Hematopoietic multipotent progenitor cell treated with erythropoietin and hydrocortisone succinate and interleukin-3 and kit ligand, for 15 days (in vitro differentiated cells): ENCODE measurements around the gene DUSP1.

Experiments
- DNase-seq: peaks from one replicate; pipeline ENCODE4 v3.0.0-alpha.2; 2015; ENCODE audit warnings: low spot score

DUSP1 gene

DNA sequence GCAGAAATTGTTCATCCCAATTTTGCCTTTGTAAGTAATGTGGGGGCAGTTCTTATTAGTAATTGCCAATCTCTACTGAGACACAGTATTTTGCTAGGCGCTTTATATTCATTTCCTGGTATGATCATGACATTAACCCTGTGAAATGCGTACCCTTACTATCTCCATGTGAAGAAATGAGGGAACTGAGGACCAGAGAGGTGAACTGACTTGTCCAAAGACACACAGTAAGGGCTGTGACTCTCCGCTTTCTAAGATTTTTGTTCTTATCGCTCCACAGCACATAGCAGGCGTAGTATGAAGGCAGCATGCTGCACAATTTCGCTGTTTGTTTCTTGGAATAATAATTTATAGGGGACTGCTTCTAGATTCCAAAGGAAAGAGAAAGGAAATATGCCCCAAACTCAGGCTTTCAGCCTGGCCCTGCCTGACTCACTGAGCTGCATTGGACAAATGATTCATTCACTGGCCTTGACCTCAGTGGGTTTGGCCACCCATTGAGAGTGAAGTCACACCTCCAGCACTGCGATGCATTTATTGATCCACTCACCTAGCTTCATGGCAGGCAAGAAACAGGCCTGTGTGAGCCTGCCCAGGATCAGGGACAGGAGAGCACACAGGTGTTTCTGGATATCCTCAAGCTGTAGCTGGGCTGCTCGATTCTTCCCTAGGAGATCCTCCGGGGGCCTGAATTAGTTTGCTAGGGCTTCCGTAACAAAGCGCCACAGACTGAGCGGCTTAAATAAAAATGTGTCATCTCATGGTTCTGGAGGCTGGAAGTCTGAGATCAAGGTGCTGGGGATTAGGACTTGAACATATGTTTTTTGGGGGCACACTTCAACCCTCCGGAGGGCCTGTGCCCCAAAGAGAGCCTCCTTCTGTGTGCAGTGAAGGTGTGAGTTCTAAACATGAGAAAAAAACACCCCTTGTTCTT lies 7.2 kb upstream of the DUSP1 start:
- DNase-seq: peak; percentile 66

DNA sequence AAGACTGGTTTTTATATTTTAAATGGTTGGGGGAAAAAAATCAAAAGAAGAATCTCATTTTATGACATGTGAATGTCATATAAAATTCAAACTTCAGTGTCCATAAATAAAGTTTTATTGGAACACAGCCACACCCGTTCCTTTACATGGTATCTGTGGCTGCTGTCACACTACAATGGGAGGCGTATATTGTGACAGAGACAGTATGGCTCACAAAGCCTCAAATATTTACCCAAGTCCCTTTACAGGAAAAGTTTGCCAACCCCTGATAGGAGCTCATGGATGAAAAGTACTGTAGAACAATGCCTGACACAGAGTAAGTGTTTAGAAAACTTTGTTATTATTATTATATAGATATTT lies 5.2 kb upstream of the DUSP1 start:
- DNase-seq: no peak

DNA sequence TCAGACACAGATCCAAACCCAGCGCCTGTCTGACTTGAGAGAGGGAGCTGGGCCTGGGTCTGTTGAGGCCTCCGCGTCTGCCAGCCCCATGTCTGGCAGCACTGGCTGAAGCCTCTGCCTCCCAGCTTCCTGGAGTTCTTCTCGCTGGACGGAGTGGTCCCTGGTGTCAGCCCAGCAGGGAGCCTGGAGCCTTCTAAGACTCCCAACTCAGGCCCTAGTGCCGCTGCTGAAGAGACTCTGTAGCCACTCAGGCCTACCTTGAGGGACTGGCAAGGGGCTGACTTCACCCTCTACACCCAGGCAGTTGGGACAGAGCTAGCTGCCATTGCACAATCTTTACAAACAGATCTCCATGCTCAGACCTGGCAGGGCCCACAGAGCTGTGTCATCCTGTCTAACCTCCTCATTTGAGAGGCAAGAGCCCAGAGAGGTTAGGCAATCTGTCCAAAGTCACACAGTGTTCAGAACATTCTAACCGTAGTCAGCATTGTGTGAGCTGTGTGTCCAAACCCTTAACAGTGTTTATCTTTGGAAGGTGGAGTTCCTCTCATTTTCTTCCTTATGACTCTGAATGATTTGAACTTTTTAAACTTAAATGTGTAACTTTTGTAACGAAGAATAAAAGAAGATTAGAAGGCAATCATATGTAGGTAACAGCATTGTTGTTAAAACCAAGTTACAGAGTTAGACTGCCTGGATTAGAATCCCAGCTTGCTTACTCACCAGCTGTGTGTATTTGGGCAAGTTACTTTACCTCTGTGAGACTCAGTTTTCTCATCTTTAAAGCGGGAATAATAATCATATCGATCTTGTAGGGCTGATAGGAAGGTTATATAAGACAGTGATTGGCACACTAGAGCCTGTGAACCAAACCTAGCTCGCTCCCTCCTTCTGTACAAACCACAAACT lies 4.6 kb upstream of the DUSP1 start:
- peak; percentile 84 for DNase-seq

DNA sequence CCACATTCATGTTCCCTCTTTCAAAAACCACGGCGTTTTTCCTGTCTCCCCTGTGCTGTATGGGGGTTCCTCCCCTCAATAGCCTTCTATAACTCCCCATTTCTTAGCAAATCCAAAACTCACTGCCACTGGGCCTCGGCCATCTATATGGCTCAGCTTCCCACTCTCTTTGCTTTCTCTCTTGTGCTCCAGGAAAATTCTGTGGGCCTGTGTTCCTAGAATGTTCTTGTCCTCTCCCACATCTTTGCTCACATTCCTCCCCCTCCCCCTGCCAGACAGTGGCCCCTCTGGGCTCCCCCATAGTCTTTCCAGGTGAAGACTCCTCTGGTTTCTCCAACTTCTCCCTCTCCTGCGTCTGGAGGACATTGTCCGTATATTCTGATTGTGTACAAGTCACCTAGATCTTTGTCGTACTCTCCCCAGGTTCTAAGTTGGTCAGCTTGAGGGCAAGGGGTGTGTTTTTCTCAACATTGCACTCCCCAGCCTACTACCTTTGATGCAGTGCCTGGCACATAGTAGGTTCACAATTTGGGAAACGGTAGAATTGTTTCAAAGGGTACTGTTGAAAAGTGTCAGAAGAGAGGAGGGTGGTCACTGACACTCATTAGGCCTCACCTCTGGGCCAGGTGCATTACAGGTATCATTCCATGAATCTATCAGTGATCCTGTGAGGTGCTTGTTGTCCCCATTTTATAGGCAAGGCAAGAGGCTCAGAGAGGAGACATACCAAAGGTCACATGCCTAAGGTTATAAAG lies 3.7 kb upstream of the DUSP1 start:
- no peak for DNase-seq

DNA sequence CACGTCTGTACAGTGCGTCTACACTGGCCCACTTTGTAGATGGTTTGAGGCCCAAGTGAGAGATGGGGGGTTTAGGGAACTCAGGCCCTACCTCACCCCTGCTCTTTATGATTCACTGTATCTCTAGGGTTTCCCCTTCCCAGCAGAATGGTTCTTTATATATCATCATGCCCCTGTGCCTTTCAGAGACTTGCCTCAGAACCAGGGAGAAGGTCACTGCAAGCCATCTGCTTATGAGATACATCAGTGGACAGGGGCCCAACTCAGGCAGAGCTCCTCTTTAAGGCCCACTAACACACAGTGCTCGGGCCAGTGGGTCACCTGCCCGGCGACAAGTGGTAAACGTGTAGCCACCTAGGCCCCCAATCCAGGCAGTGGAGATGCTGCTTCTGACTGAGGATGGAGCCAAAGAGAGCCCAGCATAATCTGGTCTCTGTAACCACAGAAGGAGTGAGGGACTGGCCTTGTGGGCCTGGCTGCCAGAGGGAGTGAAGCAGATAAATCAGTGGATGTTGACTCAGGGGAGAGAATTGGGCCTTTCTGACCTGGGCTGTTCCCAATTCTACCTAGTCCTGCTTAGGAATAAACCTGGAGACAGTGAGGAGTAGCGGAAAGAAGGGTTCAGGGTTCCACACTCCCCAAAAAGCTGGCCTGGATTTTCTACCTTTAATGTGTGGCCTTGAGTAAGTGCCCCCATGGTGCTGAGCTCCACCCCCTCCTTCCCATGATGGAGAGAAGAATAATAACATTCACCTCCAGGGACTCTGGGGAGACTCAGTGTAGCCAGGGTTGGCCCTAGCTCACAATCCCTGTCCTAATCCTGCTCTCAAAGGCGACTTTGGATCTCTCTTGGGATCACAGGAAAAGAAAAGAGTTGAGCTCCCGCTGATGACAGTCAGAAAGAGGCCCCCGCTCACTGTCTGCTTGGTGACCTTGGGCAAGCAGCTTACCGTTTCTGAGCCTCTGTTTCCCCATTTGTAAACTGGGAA lies 2.8 kb upstream of the DUSP1 start:
- peak; percentile 55 for DNase-seq

DNA sequence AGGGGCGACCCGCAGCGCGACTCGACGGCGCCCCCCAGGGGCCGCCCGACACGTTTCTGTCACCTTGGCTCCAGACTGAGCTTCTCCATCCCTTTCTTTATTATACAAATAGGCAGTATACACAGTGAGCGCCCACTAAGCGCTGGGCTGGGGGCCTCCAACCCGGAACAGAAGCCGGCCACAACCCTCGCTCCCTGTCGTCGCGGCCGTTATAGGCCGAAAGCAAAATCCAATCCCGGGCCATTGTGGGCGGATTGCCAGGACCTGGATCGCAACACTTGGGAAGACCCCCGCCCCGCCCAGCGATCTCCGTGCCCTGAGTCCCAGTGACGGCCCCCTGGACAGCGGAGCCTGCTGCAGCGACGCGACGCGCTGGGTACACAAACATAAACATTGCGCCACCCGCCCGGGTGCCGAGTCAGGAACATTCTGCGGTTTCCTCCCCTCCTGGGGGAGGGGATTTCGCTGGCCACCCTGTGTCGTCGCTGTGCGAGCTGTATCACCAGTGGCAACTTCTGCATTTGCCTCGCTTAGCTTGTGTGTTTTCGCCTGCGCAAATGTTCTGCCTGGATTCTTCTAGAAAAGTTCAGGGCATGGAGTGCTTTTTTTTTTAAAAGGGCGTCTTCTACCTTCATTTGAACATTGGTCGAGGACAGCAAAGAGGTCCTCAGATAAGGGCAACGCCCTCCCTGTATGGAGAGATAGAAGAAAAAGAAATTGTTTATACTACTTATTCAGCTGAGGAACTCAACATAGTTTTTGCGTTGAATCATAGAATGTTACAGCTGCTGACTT lies 1.3 kb upstream of the DUSP1 start:
- peak; percentile 94 for DNase-seq

DNA sequence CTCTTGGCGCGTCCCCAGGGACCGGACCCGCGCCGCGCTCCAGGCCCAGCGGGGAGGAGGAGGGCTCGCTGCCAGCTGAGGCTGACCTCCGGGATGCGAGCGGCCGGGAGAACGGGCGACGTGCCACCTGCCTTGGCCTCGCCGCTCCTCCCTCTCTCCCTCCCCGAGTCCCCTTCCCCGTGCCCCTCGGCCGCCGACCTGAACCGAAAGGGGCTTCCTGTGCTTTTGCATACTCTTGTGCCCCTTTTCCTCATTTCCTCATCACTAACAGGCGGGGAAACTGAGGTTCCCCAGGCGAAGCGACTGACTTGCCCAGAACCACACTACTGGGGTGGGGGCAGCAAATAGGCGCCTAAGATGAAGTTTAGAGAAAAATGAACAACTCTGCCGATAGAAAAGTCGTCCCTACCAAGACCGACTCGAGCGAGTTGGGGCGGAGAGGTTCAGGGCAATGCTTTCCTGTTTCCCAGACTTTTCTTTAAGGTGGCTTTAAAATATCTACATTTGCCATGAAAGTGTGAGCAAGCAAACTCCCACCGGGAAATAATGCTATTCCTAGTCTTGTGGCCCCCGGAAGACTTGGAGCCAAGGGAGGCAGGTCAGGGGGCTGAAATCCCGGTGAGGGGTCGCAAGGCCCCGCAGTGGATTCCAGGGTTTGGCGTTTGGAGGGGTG lies 580 bp upstream of the DUSP1 start:
- peak; percentile 61 for DNase-seq

DNA sequence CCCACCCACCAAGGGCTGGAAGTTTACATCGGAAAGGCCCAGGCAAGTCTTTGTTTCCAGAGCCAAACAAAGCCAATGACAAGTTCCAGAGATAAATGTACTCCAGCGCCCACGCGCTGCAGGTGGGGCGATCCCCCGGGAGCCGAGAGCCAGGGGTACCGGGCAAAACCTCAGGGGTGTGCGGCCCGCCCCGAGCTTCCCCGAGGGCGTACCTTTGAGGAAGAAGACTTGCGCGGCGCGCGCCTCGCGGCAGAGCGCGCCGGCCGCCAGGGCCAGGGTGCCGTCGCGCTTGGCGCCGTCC lies 671 bp downstream of the DUSP1 start:
- DNase-seq: no peak

DNA sequence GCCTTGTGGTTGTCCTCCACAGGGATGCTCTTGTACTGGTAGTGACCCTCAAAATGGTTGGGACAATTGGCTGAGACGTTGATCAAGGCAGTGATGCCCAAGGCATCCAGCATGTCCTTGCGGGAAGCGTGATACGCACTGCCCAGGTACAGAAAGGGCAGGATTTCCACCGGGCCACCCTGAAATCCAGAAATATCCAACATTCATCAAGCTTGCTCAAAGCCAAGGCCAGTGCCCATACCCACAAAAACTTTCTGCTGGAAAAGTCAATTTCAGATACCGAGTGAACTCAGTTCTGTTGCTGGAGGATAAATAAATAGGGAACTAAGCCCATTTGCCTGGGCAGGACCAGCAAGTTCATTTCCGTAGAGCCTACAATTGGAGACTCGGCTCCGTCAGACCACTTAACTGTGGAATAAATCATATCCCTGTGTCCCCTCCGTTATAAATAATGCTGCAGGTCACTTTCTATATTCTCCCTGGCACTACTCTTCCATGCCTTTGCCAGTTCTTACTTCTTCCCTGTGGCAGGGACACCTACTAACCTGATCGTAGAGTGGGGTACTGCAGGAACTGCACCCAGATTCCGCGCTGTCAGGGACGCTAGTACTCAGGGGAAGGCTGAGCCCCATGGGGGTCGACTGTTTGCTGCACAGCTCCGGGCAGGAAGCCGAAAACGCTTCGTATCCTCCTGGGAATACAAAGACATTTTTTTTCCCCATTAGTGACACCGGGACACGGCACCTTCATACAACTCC lies 1.2 kb downstream of the DUSP1 start:
- DNase-seq: peak; percentile 40

DNA sequence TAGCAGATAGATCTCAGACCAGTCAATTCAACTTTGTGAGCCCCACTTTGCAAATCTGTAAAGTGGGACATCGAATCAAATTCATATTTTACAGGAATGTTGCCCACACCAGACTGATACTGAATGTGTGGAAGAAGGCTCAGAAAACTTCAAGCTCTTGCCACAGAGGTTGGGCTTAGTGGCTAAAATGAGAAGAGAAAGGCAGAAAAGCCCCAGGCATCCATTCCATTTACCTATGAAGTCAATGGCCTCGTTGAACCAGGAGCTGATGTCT lies 1.7 kb downstream of the DUSP1 start:
- no peak for DNase-seq

DNA sequence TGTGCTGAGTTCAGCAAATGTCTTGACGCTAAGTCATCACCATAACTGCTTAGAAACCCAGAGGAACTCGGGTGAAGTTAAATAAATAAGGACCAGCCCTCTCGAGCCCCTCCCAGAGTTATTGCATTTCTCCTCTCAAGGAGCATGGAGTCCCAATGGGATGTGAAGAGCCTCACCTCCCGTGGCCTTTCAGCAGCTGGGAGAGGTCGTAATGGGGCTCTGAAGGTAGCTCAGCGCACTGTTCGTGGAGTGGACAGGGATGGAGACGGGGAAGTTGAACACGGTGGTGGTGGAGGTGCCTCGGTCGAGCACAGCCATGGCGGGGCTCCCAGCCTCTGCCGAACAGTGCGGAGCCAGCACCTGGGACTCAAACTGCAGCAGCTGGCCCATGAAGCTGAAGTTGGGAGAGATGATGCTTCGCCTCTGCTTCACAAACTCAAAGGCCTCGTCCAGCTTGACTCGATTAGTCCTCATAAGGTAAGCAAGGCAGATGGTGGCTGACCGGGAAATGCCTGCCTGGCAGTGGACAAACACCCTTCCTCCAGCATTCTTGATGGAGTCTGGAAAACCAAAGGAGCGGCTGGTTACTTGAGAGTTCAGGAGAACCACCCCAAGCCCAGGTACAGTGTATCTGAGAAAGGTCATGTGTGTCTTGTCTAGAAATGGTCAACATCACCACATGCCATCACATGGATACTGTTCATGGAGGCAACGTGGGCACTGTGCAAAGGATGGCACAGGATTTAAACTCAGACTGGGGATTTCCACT lies 2.2 kb downstream of the DUSP1 start:
- DNase-seq: peak; percentile 37

DNA sequence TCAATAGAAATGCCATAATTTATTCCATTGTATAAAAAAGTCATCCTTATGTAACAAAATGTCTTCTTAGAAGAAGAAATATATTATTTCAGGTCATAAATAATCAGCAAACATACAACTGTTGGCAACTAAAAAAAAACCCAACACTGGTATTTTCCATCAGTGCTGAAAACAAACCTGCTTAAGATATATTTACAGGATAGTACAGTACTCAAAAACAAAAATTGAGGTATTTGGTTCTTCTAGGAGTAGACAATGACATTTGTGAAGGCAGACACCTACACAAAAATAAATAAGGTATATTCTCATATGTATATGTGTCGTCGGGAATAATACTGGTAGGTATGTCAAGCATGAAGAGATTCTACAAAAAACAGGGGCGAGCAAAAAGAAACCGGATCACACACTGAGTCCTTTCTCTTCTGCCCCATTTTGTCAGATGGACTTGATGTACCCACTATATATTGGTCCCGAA lies 2.9 kb downstream of the DUSP1 start:
- DNase-seq: no peak

DNA sequence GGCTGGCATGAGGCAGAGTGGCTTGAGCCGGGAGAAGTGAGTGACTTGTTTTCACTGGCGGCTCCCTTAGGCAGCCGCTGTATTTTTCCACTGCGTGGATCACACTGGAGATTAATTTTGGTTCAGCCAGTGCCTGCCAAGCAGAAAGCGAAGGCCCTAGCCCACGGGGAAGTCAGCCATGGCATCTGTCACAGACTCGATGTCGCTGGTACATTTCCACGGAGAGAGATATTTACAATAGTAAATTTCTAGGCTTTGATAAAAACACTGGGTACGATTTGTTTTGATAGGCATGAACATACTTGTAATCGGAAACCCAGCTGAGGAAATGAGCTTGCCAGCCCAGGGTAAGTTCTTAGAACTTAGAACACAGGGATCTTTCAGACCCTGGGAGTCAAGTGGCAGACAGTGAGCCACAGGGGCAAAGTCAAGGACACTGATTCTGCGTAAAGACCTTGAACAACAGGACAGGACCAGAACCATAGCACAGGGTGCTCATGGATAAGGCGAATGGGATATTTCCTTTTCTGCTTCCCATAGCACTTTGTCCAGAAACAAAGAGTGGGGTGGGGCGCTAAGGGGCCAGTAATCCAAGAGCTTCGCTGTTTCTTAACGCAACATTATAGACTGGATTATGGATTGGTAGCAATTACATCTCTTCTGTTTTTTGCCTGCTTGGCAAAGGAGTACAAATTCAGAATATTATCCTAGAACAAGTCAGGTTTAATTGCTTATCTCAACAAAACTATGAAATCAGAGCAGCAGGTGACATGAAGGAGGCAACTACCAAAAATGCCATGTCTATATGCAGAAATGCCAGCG lies 4.5 kb downstream of the DUSP1 start:
- no peak for DNase-seq

DNA sequence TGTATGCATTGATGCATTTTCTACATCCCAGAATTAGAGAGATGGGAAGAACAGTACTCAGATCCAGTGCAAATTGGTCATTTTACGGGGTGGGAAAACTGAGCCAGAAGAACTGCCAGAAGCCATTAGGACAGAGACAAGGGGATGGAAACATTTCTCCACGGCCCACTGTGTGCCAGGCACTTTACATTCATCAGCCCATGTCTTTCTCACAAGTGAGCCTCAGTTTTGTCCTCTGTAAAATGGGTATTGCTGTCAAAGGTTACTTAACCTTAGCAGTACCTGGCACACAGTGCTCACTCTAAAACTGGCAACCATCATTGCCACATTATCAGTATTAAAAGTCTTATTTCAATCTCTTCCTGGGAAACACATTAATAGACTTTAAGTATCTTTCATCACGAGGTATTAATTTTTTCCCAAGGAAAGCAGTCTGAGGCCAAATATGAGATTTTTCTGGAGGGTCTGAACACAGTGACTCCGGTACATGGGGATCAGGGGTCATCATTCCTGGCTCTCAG lies 5.2 kb downstream of the DUSP1 start:
- DNase-seq: no peak

DNA sequence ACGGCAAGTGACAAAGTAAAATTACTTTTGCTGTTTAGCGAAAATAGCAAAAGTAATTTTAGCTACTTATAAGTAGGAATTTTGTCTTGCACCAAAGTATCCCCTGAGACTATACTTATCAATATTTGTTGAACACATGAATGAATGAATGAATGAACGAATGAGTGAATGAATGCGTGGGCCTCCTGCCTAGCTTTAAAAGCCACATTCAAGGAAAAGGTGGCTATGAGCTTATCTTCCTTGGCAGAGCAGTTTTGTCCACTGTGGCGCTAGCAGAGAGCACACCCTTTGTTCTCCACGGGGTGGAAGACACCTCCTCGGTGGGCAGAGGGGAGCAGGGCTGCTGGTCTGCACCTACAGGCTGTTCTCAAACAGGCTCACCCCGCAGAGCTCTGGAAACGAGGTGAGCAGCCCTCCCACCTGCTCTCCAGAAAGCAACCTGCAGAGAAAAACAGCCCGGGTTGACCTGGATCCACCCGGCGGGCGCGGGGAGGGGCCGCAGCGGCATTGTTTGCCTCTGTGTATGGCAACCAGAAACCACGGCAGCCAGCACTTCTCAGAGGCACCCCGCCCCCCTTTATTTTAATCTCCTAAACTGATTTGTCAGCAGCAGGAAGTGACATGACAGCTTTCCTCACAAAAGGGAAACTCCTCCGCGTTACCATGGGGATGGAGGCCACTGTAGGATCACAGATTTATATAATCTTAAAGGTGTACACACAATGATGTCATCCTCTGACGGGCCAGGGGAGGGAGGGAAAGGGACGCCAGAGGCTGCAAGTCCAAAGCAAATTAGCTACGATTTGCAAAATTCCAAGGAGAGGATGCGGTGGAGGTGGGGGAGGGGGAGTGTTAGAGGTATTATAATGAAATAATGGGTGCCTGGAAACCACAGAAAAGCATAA lies 5.9 kb downstream of the DUSP1 start:
- DNase-seq: peak; percentile 63

DNA sequence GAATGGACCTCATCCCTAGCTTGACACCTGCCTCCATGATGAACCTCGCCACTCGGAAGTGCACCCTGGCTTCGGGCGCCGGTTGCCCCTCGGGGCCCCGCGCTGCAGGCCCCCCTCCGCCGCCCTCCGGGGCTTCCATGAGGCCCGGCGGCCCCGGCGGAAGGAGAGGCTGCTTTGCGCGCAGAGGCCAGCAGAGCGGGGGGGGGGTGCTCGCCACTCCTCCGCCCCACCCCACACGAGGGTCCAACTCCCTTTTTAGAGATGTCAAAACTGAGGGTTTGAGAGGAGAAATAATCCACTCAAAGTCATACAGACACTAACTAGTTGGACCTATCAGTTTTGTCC lies 7.9 kb downstream of the DUSP1 start:
- no peak for DNase-seq
